GM18858 (cell line): Measurements from ENCODE around the gene ERN2.

ENCODE experiments used
- ATAC-seq: cut with Tn5 transposase; IDR thresholded peaks from one replicate; pipeline ENCODE4 v1.9.1; 2021; ENCODE audit not compliant: unreplicated experiment

Gene ERN2

DNA sequence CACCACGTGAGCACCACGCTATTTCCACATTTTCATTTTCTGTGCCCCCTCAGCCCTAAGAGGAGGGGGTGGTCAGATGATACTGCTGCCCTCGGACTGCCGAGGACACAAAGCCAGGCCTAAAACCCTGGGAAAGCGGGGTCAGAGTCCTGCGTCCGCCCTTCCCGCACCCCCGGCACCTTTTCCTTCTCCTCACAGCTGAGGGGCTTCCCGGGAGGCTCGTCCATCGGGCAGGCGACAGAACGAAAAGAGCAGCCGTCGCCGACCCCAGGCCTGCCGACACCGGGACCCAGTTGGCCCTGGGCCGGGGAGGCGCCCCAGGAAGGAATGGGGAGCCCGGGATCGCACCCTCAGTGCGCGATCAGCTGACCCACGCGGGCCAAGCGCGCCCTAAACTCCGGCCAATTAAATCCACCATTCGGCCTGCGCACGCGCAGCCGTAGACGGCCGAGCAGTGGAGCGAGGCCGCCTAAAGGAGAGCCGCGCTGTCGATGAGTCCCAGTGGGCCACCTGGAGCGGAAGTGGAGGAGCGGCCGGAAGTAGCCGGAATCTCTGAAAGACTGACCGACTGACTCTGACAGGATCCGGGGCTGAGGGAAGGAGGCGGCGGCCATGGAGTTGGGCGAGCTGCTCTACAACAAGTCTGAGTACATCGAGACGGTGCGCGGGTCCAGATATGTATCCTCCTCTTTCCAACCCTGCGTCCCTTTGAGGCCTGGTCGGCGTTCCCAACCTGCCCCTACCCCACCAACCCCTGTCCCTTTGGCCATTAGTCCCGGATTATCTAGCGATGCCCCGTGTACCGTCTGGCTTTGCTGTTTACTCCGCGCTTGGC, 71.9 kb downstream of the ERN2 start, which contains the start of the genes DCTN5 and PALB2:
Gene DCTN5 (plus strand): TSS at position 536 of the 835 bp plus-strand sequence. CDS start 77 bp downstream, at position 613.
Gene PALB2 (minus strand): TSS at position 380 of the 835 bp plus-strand sequence. CDS start 153 bp downstream, at position 227.
- ATAC-seq = peak; percentile 93

DNA sequence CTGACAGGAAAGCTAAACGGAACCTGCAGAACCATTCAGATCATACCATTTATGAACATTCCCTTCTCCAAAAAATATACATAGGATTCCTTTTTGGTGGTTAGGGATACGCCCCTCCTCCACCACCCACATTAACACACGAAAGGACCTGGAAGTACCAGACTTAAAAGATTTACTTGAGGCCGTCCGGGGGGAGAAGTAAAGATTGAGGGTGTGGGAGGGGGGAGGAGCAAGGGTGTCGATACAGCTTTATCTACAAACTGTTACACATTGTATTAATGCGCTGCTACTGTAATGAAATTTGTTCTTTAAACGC, 72.4 kb downstream of the ERN2 start:
- ATAC-seq = no peak
